Epithelial cell of prostate (primary cell): ENCODE results near the gene KIAA1958.
"Not testable (repeated sequence)": the region's sequence is repeated elsewhere in the genome, so short reads cannot be mapped to it uniquely, and the experiment has no call there.

ENCODE experiments used
- DNase-seq: peaks from one replicate; pipeline ENCODE4 v3.0.0-alpha.2; 2011; ENCODE audit warnings: low read depth, low spot score
- H3K27ac ChIP-seq: fragments of 450-650 bp; 2 replicates; pipeline ENCODE4 v1.5.1; 2017; ENCODE audit warnings: mild to moderate bottlenecking

Gene KIAA1958

GRCh38 chr9:112581469-112582176, 95.0 kb downstream of the KIAA1958 start:
- H3K27ac ChIP-seq = no peak overlapping the region
- no peak for DNase-seq

- peak; percentile 26 for DNase-seq
These were observed 96.0 kb downstream of the KIAA1958 start for GRCh38 chr9:112582371-112583262.

GRCh38 chr9:112586599-112587155, 100.0 kb downstream of the KIAA1958 start:
- H3K27ac ChIP-seq = no peak overlapping the region
- no peak for DNase-seq

More at GRCh38 chr9:112582371-112583262, 96.0 kb downstream of the KIAA1958 start:
- no peak overlapping the region for H3K27ac ChIP-seq

- not testable (repeated sequence) for DNase-seq, H3K27ac ChIP-seq
These were observed 105.2 kb downstream of the KIAA1958 start for GRCh38 chr9:112591875-112592274.

GRCh38 chr9:112599732-112600131, 113.1 kb downstream of the KIAA1958 start:
- DNase-seq = no peak
- H3K27ac ChIP-seq = no peak overlapping the region

- no peak for DNase-seq
- no peak overlapping the region for H3K27ac ChIP-seq
These were observed 115.0 kb downstream of the KIAA1958 start for GRCh38 chr9:112601636-112602035.

- no peak for DNase-seq
- no peak overlapping the region for H3K27ac ChIP-seq
These were observed 118.2 kb downstream of the KIAA1958 start for GRCh38 chr9:112604790-112605189.

- DNase-seq = no peak
- no peak overlapping the region for H3K27ac ChIP-seq
These were observed 118.9 kb downstream of the KIAA1958 start for GRCh38 chr9:112605518-112605917.

- H3K27ac ChIP-seq = no peak overlapping the region
- no peak for DNase-seq
These were observed 119.5 kb downstream of the KIAA1958 start for GRCh38 chr9:112605963-112606699.

GRCh38 chr9:112608851-112609250, 122.2 kb downstream of the KIAA1958 start:
- no peak for DNase-seq
- no peak overlapping the region for H3K27ac ChIP-seq

GRCh38 chr9:112615584-112616266, 129.1 kb downstream of the KIAA1958 start:
- DNase-seq = no peak

GRCh38 chr9:112617371-112617770, 130.7 kb downstream of the KIAA1958 start:
- DNase-seq = no peak
- H3K27ac ChIP-seq = no peak overlapping the region

More at GRCh38 chr9:112615584-112616266, 129.1 kb downstream of the KIAA1958 start:
- no peak overlapping the region for H3K27ac ChIP-seq

- DNase-seq = no peak
- H3K27ac ChIP-seq = no peak overlapping the region
These were observed 131.9 kb downstream of the KIAA1958 start for GRCh38 chr9:112618385-112619009.

GRCh38 chr9:112620388-112620787, 133.8 kb downstream of the KIAA1958 start:
- no peak overlapping the region for H3K27ac ChIP-seq
- no peak for DNase-seq

- H3K27ac ChIP-seq = no peak overlapping the region
- DNase-seq = no peak
These were observed 134.5 kb downstream of the KIAA1958 start for GRCh38 chr9:112621018-112621655.

GRCh38 chr9:112623198-112623597, 136.6 kb downstream of the KIAA1958 start:
- H3K27ac ChIP-seq = no peak overlapping the region
- no peak for DNase-seq

- DNase-seq = no peak
- H3K27ac ChIP-seq = no peak overlapping the region
These were observed 138.4 kb downstream of the KIAA1958 start for GRCh38 chr9:112624711-112625707.
